IPS-NIHi7 (cell line): ENCODE data around the gene ELL.

Experiments
- DNase-seq: peaks from one replicate; pipeline ENCODE4 v3.0.0; 2012; ENCODE audit warnings: mixed read lengths; ENCODE audit errors: extremely low spot score

ELL gene

GRCh38 chr19:18445262-18445948 lies 76.5 kb downstream of the ELL start:
- no peak for DNase-seq

DNA sequence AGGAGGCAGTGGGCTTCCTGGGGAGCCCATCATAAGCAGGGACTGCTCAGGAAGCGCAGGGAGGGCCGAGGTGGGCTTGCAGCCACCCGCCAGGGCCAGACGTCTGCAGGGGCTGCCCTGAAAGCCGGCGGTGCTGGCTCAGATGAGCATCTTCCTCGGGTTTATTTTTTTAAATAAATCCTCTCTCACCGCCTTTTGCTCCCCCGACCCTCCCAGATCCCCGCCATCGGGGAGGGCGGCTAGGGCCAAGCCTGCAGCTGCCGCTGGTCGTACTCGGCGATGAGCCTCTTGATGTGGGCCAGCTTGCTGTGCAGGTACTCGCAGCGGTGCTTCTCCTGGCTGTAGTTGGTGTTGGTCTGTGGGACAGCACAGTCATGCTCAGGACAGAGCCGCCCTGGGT lies 77.4 kb downstream of the ELL start:
- no peak for DNase-seq

DNA sequence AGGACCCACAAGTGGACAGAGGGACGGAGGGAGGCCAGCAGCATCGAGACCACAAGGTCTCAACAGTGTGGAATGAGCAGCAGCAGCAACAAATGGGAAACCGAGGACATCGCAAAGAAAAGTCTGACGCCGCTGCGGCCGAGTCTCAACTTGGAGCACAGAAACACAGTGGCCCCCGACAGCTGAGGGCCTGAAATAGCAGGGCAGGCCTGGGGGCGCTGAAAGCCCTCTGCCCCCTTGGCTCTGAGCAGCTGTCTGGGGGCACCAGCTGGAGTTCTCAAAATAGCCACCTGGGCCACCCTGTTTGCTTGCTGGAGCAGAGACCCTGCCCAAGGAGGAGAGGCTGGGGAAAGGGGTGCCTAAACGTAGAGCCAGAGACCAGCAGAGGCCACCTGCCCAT lies 78.0 kb downstream of the ELL start:
- DNase-seq, result no peak

DNA sequence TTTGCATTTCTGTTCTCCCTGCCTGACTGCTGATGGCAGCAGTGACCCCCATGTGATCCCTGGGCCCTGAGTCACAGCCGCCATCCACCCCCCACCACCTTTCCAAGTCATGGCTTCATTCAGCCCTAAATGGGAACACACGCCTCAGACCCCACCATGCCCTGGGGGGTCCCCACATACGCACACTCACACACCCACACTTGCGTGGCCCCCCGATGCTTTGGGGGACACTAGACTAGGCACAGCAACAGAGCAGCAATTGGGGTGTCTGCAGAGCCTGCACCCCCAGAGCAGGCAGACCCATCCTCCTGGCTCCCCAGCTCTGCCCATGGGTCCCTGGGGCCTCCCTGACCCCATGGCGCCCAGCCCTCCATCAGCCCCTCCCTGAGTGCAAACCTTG lies 78.5 kb downstream of the ELL start:
- DNase-seq, result no peak

- no peak for DNase-seq
These were observed 78.9 kb downstream of the ELL start for GRCh38 chr19:18442941-18443340.

GRCh38 chr19:18441804-18442788 lies 79.8 kb downstream of the ELL start:
- no peak for DNase-seq

DNA sequence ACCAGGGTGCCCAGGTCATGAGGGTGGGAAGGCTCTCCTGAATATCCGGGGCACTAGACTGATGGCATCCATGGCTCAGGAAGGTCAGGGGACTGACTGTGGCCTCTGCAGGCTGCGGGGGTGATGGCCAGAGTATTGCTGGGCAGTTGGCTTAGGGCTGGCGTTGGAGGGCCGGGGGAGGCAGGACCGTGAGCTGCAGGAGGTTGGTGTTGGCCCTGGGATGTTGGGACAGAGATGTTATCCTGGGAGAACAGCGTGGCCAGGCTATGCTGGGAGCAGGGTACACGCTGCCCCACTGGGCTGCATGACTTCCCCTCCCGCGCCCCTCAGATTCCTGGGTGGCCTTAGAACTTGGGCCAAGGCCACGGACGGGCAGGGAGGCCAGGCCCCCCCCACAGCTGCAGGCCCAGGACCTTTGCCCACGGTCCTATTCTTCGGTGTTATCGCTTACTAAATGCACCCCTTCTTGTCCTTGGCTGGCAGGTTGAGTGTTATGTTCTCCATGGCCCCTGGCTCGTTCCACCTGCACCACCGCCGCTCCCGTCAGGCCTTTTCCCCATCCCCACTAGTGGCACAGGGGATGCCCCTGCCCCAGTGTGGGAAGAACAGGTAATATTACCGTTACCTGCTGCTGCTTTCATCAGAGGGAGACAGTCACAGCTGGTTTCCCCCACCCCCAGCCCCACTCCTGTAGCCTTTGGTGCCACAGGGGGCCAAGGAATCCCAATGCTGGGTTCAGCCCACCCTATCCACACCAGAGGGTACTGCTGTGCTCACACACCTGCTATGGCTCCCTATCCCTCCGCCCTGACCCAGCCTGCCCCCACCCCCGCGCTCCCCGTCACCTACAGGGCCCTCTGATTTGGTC lies 80.7 kb downstream of the ELL start:
- no peak for DNase-seq

DNA sequence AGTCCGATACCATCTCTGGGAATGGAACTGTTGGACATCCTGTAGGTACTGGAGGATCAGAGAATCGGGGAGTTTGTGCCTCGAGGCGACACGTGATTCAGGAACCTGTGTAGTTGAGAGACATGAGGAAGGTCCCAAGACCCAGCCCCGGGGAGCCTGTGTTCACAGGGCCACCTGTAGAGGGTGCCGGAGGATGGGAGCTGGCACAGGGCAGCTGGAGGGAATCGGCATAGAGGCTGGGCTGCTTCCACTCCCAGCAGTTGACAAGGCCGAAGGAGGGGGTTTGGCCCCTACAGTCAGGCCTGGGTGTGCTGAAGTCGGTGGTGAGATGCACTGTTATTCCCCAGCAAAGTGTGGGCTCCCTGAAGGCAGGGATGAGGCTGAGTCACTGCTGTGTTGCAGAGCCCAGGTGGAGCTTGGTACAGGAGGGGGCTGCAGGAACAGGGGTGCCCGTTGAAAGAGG lies 81.4 kb downstream of the ELL start:
- peak; percentile 68 for DNase-seq

DNA sequence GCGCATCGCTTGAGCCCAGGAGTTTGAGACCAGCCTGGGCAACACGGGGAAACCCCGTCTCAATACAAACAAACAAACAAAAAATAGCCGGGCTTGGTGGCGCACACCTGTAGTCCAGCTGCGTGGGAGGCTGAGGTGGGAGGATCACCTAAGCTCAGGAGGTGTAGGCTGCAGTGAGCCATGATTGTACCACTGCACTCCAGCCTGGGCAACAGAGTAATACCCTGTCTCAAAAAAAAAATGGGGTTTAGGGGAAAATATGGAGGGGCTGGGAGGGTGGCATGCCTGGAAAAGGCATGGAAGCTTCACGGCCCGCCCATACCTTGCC lies 82.0 kb downstream of the ELL start:
- no peak for DNase-seq

DNA sequence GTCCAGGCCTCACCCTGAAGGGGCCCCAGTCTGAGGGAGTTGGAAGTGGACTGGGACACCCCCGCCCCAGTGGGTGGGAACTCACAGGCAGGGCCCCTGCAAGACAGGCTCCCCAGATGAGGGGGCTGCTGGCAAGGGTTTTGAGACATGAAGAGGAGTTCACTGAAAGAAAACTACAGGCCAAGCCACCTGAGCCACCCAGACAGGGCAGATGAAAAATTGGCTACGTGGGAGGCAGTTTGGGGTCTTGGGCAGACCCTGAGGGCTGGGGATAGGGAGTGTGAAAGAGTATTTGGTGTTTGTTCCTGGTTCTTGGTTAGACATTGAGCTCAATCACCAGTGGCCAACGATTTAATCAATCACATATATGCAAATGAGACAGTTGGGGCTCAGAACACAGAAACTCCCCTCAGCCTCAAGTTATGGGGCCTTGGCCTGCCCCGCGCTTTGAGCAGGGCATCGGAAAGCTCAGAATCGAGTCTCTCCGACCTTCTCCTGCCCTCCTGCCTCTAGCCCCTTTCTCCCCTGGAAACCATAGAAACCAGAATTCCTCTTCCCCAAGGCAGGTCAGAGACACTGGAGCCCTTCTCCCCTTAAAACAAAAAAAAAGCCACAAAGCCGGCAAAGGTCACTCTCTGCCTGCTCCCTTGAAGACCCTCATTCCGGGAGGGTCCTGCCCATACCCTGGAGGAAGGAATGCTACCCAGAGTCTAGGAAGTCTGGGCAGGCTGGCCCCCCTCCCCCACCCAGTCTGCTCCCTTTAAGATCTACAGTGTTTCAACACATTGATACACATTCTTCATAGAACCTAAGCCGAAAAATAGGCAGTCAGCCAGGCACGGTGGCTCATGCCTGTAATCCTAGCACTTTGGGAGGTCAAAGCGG lies 82.6 kb downstream of the ELL start:
- no peak for DNase-seq

- peak; percentile 68 for DNase-seq
These were observed 83.4 kb downstream of the ELL start for GRCh38 chr19:18438331-18439024.

DNA sequence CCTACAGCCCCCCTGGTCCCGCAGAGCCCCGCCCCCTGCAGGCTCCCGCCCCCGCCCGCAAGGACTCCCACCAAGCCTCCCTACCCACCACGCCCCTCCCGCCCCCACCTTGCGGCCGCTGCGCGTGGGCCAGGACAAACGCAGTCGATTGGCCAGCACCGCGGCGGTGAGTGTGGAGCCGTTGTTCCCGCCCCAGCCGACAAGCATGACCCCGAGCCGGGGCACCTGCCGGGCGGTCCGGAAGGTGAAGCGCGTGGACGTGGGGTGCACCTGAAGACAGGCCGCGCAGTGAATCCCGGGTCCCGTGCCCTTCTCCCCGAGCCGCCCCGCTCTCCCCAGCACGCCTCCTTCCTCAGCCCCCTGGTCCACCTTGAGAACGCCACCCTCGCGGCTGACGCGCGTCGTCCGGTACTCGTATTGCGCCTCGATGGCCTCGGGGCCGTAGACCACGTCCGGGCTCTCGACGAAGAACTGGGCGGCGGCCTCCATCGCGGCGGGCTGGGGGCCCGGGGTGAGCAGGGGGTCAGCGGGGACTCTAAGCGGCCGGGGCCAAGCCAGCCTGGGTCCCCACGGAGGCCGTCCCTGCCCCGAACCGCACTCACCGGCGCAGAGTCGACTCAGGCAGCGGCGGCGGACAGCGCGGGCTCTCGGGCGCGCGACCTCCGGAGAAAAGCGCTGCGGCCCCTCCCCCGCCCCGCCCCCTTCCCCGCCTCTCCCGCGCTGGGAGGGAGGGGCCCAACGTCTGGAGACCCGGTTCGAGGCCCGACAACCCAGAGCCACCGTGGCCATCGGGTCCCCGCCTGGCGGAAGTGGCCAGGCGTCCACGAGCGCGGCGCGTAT lies 84.2 kb downstream of the ELL start, which contains the start of gene ISYNA1:
Gene ISYNA1 (minus strand): TSS at position 643 of the 840 bp plus-strand sequence. CDS start 154 bp downstream, at position 489.
- peak; percentile 83 for DNase-seq

- DNase-seq, result peak; percentile 92
These were observed 85.0 kb downstream of the ELL start for GRCh38 chr19:18436671-18437490.

- no peak for DNase-seq
These were observed 85.8 kb downstream of the ELL start for GRCh38 chr19:18435842-18436670.

GRCh38 chr19:18435178-18435841 lies 86.6 kb downstream of the ELL start:
- DNase-seq, result no peak

- no peak for DNase-seq
These were observed 87.3 kb downstream of the ELL start for GRCh38 chr19:18434411-18435175.
